Keratinocyte (primary cell): Measurements from ENCODE around the gene EDA.

Experiments
- CTCF ChIP-seq, 3 experiments: IDR thresholded peaks in 1 of 3; conservative IDR thresholded peaks in 1 of 3; optimal IDR thresholded peaks in 1 of 3; 2 replicates in 2 of 3; 3 replicates in 1 of 3; pipeline versions ENCODE3 to v1.5.1; 2011; ENCODE audit warnings: low read length in 3 of 3, mild to moderate bottlenecking in 3 of 3, moderate library complexity in 2 of 3, control low read depth in 1 of 3, inconsistent platforms in 1 of 3; ENCODE audit not compliant: insufficient read depth in 2 of 3; ENCODE audit errors: extremely low read depth in 1 of 3
- EZH2 ChIP-seq: IDR thresholded peaks from one replicate; pipeline ENCODE4 v1.6.1; 2012; ENCODE audit warnings: inconsistent platforms, mild to moderate bottlenecking, low read length, moderate library complexity

- TF ChIP-seq CTCF (optimal IDR thresholded peaks at IDR 0.05 in 1 of 3, IDR thresholded peaks at IDR 0.05 in 1 of 3, conservative IDR thresholded peaks at IDR 0.05 in 1 of 3; ENCODE audit: extremely low read depth in 1 of 3, insufficient read depth in 2 of 3, low read length in 3 of 3): no peak
- no peak for TF ChIP-seq EZH2
These were observed 12.2 kb upstream of the EDA start for GRCh38 chrX:69603566-69604194.
